ENCODE measurements around the gene NANOS3. TPM values are rescaled to one million over a fixed set of nuclear protein-coding genes. Genes with fewer than 3 reads are reported as not detected.

NANOS3 gene
- total and polyA plus RNA-seq, 9 of the 15 experiments (the other 6 are each of a cell fraction or from before 2014, with no cell fraction given): not detected

DNA sequence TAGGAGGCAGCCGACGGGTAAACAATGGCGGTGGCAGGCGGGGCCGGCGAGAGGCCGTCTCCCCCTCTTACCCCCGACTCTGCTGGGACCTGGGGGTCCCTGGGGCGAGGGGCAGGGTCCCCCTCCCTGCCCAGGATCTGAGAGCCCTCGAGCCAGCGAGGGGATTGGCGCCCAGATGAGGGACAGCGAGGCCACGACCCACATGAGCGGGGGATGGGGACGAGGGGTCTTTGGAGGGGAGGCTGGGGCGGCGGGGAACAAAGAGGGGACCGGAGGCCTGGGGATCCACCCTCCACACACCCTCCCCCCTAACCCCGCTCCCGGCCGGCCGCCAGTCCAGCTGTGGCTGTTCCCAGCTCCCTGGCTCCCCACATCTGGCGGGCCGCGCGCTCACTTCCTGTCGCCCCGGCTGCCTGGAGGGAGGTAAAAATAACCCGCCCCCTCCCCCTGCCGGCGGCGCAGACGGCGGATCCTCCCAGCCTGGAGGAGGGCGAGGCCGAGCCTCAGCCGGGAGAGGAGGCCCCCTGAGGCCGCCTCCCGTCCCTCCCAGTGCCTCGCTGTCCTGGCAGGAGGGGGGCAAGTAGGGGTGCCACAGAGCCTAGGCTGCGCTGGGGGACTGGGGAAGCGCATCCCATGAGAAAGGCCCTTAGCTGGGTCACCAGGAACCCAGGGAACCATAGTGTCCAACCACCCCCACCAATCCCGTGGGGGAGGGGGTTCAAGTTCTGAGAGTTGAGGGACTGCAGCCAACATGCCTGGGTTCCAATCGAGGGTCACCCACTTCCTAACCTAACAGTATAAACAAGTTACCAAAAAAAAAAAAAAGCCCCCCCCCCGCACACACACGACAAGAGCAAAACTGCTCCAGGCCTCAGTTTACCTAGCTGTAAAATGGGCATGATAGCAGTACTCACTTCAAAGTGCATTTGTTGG, 29.3 kb upstream of the NANOS3 start (continued):
- TF ChIP-seq, protein P1, sequence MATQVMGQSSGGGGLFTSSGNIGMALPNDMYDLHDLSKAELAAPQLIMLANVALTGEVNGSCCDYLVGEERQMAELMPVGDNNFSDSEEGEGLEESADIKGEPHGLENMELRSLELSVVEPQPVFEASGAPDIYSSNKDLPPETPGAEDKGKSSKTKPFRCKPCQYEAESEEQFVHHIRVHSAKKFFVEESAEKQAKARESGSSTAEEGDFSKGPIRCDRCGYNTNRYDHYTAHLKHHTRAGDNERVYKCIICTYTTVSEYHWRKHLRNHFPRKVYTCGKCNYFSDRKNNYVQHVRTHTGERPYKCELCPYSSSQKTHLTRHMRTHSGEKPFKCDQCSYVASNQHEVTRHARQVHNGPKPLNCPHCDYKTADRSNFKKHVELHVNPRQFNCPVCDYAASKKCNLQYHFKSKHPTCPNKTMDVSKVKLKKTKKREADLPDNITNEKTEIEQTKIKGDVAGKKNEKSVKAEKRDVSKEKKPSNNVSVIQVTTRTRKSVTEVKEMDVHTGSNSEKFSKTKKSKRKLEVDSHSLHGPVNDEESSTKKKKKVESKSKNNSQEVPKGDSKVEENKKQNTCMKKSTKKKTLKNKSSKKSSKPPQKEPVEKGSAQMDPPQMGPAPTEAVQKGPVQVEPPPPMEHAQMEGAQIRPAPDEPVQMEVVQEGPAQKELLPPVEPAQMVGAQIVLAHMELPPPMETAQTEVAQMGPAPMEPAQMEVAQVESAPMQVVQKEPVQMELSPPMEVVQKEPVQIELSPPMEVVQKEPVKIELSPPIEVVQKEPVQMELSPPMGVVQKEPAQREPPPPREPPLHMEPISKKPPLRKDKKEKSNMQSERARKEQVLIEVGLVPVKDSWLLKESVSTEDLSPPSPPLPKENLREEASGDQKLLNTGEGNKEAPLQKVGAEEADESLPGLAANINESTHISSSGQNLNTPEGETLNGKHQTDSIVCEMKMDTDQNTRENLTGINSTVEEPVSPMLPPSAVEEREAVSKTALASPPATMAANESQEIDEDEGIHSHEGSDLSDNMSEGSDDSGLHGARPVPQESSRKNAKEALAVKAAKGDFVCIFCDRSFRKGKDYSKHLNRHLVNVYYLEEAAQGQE (IDR thresholded peaks at IDR 0.05; ENCODE audit: borderline replicate concordance): peak; percentile 59; the same call in 1 of the 2 replicates
- TF ChIP-seq, protein P1 (CRISPR knock-in tag; IDR thresholded peaks at IDR 0.05; ENCODE audit: low read depth): no peak
- TF ChIP-seq ZNF3 (CRISPR knock-in tag; IDR thresholded peaks at IDR 0.05): no peak
- no peak for TF ChIP-seq ZNF174 (CRISPR knock-in tag; IDR thresholded peaks at IDR 0.05)
- TF ChIP-seq HLTF (IDR thresholded peaks at IDR 0.05): peak; percentile 64; the same call in 1 of the 2 replicates
- no peak for TF ChIP-seq IFI16 (CRISPR knock-in tag; IDR thresholded peaks at IDR 0.05)
- TF ChIP-seq NFRKB (IDR thresholded peaks at IDR 0.05; ENCODE audit: low read depth): peak; percentile 91; the same call in 1 of the 2 replicates
- TF ChIP-seq, protein P2, sequence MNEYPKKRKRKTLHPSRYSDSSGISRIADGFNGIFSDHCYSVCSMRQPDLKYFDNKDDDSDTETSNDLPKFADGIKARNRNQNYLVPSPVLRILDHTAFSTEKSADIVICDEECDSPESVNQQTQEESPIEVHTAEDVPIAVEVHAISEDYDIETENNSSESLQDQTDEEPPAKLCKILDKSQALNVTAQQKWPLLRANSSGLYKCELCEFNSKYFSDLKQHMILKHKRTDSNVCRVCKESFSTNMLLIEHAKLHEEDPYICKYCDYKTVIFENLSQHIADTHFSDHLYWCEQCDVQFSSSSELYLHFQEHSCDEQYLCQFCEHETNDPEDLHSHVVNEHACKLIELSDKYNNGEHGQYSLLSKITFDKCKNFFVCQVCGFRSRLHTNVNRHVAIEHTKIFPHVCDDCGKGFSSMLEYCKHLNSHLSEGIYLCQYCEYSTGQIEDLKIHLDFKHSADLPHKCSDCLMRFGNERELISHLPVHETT (CRISPR knock-in tag; conservative IDR thresholded peaks at IDR 0.05 in 1 of 2, IDR thresholded peaks at IDR 0.05 in 1 of 2): peak in 1 of 2 experiments; percentile 4; a peak in 1 of 4 replicates
- peak; percentile 90 for TF ChIP-seq FIP1L1 (IDR thresholded peaks at IDR 0.05; ENCODE audit: low read depth, low read length, poor library complexity, severe bottlenecking)
- TF ChIP-seq GATAD2B (IDR thresholded peaks at IDR 0.05; ENCODE audit: borderline replicate concordance): peak; percentile 75; the same call in 1 of the 2 replicates
- TF ChIP-seq TRIM24 (IDR thresholded peaks at IDR 0.05): no peak; a peak in 1 of 4 replicates
- peak; percentile 54 to 95; a peak in 3 of 4 replicates for TF ChIP-seq RCOR1 (IDR thresholded peaks at IDR 0.05; ENCODE audit: borderline replicate concordance in 1 of 2, low read depth in 2 of 2, low read length in 2 of 2)
- TF ChIP-seq, protein P3, sequence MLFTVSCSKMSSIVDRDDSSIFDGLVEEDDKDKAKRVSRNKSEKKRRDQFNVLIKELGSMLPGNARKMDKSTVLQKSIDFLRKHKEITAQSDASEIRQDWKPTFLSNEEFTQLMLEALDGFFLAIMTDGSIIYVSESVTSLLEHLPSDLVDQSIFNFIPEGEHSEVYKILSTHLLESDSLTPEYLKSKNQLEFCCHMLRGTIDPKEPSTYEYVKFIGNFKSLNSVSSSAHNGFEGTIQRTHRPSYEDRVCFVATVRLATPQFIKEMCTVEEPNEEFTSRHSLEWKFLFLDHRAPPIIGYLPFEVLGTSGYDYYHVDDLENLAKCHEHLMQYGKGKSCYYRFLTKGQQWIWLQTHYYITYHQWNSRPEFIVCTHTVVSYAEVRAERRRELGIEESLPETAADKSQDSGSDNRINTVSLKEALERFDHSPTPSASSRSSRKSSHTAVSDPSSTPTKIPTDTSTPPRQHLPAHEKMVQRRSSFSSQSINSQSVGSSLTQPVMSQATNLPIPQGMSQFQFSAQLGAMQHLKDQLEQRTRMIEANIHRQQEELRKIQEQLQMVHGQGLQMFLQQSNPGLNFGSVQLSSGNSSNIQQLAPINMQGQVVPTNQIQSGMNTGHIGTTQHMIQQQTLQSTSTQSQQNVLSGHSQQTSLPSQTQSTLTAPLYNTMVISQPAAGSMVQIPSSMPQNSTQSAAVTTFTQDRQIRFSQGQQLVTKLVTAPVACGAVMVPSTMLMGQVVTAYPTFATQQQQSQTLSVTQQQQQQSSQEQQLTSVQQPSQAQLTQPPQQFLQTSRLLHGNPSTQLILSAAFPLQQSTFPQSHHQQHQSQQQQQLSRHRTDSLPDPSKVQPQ (CRISPR knock-in tag; IDR thresholded peaks at IDR 0.05; ENCODE audit: borderline replicate concordance): no peak
- TF ChIP-seq, protein P4, sequence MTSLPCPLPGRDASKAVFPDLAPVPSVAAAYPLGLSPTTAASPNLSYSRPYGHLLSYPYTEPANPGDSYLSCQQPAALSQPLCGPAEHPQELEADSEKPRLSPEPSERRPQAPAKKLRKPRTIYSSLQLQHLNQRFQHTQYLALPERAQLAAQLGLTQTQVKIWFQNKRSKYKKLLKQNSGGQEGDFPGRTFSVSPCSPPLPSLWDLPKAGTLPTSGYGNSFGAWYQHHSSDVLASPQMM (CRISPR knock-in tag; IDR thresholded peaks at IDR 0.05): no peak
